GM12878 (cell line): ENCODE measurements around the gene MXRA7. TPM values are rescaled to one million over a fixed set of nuclear protein-coding genes. Genes with fewer than 3 reads are reported as not detected.

Source experiments
- ATF3 ChIP-seq: IDR thresholded peaks from 2 replicates; pipeline ENCODE4 v1.6.1; 2011; ENCODE audit warnings: low read depth, mild to moderate bottlenecking, low read length, moderate library complexity, borderline replicate concordance; ENCODE audit errors: extremely low read depth
- EZH2 ChIP-seq: IDR thresholded peaks from 2 replicates; pipeline ENCODE4 v1.6.1; 2012; ENCODE audit warnings: low read depth, mild to moderate bottlenecking, control low read depth, inconsistent platforms, low read length, borderline replicate concordance; ENCODE audit not compliant: control insufficient read depth
- MTA3 ChIP-seq: IDR thresholded peaks from 2 replicates; pipeline ENCODE4 v1.6.1; 2012; ENCODE audit warnings: low read length, inconsistent platforms, borderline replicate concordance
- SREBF1 ChIP-seq: IDR thresholded peaks from 2 replicates; pipeline ENCODE4 v1.6.1; 2012; ENCODE audit warnings: mild to moderate bottlenecking, low read length
- USF2 ChIP-seq: IDR thresholded peaks from 2 replicates; pipeline ENCODE4 v1.6.1; 2011; ENCODE audit warnings: low read depth, low read length, improper control_type of control experiment, borderline replicate concordance
- ZBTB40 ChIP-seq: fragments of 450-650 bp; IDR thresholded peaks from 2 replicates; pipeline ENCODE4 v1.6.1; 2016; ENCODE audit warnings: mild to moderate bottlenecking, moderate library complexity, borderline replicate concordance
- ZNF592 ChIP-seq: fragments of 450-650 bp; IDR thresholded peaks from 2 replicates; pipeline ENCODE4 v1.6.1; 2017; ENCODE audit warnings: mild to moderate bottlenecking, moderate library complexity
- polyA plus RNA-seq, 11 experiments: library from polyadenylated mRNA; depleted of rRNA in 4 of 11; unstranded in 6 of 11; stranded (reverse) in 5 of 11; fragments of >200 nt; fragmentation: Nextera tagmentation in 4 of 11; fragmentation: Illumina TruSeq in 1 of 11; extraction: Ambion mirVana in 4 of 11; extraction: Trizol in 1 of 11; gene quantifications; 1 replicate in 1 of 11; 2 replicates in 10 of 11; pipeline versions ENCODE4 v1.2.1 to v1.2.3, GENCODE V29; 2011 to 2016; ENCODE audit warnings: inconsistent platforms in 2 of 11, missing spikeins in 2 of 11, low read depth in 1 of 11
- total RNA-seq, 4 experiments: library from RNA; depleted of rRNA in 3 of 4; stranded (reverse); fragments of >200 nt in 3 of 4; fragmentation: Illumina TruSeq in 1 of 4; extraction: Trizol in 1 of 4; gene quantifications; 2 replicates each; pipeline versions ENCODE4 v1.2.1 to v1.2.3, GENCODE V29; 2013 to 2021

Gene MXRA7
- total and polyA plus RNA-seq, 10 of the 15 experiments (the other 5 are each of a cell fraction or from before 2014, with no cell fraction given) = 0.03 to 2.0 (median 0.33) TPM

- no peak for TF ChIP-seq ZBTB40
- no peak for TF ChIP-seq MTA3
- TF ChIP-seq ATF3 = no peak
- no peak for TF ChIP-seq ZNF592
- no peak for TF ChIP-seq USF2
- TF ChIP-seq EZH2 = no peak
- TF ChIP-seq SREBF1 = no peak
These were observed 43.3 kb downstream of the MXRA7 start (continued) for GRCh38 chr17:76667491-76667755.
